ENCODE data around the gene KCNJ6. TPM values are rescaled to one million over a fixed set of nuclear protein-coding genes. Genes with fewer than 3 reads are reported as not detected.

KCNJ6 gene
- total and polyA plus RNA-seq, 2 of the 8 experiments (the other 6 are each of a cell fraction or from before 2014, with no cell fraction given), result 0.51 to 1.2 TPM

GRCh38 chr21:37877888-37878684, 38.2 kb downstream of the KCNJ6 start (continued):
- TF ChIP-seq MAX (IDR thresholded peaks at IDR 0.05) (no peak), ATF2 (IDR thresholded peaks at IDR 0.05; ENCODE audit: low read length) (no peak)
